ENCODE measurements around the gene ELMO1.

DNA sequence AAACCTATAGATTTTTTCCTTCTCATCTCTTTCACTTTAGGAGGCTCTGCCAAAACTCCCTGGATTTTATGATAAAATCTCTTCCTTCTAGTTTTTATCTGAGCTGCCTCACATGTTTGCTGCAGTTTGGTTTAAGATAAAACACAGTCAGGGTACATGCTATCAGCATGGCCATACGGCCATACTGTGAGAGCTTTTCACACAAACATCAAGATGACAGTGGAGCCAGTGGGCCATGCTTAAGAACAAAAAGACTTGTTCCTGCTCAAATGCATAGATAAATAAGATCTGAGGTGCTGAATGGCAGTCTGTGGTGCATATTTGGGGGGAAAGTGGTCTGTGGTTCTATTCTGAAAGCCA, 91.0 kb downstream of the ELMO1 start:
- TF ChIP-seq, protein P1, sequence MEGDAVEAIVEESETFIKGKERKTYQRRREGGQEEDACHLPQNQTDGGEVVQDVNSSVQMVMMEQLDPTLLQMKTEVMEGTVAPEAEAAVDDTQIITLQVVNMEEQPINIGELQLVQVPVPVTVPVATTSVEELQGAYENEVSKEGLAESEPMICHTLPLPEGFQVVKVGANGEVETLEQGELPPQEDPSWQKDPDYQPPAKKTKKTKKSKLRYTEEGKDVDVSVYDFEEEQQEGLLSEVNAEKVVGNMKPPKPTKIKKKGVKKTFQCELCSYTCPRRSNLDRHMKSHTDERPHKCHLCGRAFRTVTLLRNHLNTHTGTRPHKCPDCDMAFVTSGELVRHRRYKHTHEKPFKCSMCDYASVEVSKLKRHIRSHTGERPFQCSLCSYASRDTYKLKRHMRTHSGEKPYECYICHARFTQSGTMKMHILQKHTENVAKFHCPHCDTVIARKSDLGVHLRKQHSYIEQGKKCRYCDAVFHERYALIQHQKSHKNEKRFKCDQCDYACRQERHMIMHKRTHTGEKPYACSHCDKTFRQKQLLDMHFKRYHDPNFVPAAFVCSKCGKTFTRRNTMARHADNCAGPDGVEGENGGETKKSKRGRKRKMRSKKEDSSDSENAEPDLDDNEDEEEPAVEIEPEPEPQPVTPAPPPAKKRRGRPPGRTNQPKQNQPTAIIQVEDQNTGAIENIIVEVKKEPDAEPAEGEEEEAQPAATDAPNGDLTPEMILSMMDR (IDR thresholded peaks at IDR 0.05) = no peak
- no peak for TF ChIP-seq ZFX (IDR thresholded peaks at IDR 0.05; ENCODE audit: borderline replicate concordance)

Data from 22Rv1 (cell line).